ENCODE data around the gene TEX48. TPM values are rescaled to one million over a fixed set of nuclear protein-coding genes. Genes with fewer than 3 reads are reported as not detected.

The TEX48 gene
- total and polyA plus RNA-seq, 10 of the 15 experiments (the other 5 are each of a cell fraction or from before 2014, with no cell fraction given) = not detected

DNA sequence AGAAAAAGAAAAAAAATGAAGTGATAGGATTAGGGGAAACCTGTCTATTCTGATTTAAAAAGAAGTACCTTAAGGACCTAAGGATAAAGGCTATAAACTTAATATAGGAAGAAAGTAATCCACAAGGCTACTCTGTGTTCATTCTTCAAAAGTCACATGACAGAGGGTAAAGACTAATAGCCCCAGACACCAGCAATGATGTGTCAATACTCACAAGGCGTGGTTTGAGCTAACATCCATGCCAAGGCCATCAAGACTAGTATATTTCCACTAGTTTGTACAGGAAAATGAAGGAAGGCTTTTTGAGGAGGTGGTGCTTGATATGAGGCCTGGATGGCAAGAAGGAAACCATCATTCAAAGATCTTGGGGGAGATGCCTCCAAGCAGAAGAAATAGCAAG lies 49.7 kb upstream of the TEX48 start (continued):
- TF ChIP-seq ZSCAN29 (IDR thresholded peaks at IDR 0.05) (no peak), EZH2 (IDR thresholded peaks at IDR 0.05; ENCODE audit: borderline replicate concordance, control insufficient read depth, low read depth, low read length) (no peak), FOXK2 (IDR thresholded peaks at IDR 0.05) (no peak), CEBPB (IDR thresholded peaks at IDR 0.05; ENCODE audit: borderline replicate concordance in 1 of 2, low read depth in 2 of 2, low read length in 2 of 2) (no peak), REST (IDR thresholded peaks at IDR 0.05; ENCODE audit: low read depth, low read length) (no peak), TCF12 (IDR thresholded peaks at IDR 0.05; ENCODE audit: low read depth, low read length) (no peak), CBFB (IDR thresholded peaks at IDR 0.05; ENCODE audit: low read depth) (no peak), MEF2B (IDR thresholded peaks at IDR 0.05; ENCODE audit: partially characterized antibody, poor library complexity, severe bottlenecking) (no peak), SMAD5 (IDR thresholded peaks at IDR 0.05; ENCODE audit: low read depth) (no peak), EGR1 (IDR thresholded peaks at IDR 0.05; ENCODE audit: borderline replicate concordance in 1 of 2, low read depth in 2 of 2, low read length in 2 of 2) (no peak), USF1 (IDR thresholded peaks at IDR 0.05; ENCODE audit: borderline replicate concordance, extremely low read length, insufficient read depth, low read depth, low read length) (no peak)
- TF ChIP-seq, protein P1, sequence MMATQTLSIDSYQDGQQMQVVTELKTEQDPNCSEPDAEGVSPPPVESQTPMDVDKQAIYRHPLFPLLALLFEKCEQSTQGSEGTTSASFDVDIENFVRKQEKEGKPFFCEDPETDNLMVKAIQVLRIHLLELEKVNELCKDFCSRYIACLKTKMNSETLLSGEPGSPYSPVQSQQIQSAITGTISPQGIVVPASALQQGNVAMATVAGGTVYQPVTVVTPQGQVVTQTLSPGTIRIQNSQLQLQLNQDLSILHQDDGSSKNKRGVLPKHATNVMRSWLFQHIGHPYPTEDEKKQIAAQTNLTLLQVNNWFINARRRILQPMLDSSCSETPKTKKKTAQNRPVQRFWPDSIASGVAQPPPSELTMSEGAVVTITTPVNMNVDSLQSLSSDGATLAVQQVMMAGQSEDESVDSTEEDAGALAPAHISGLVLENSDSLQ (IDR thresholded peaks at IDR 0.05) = no peak
- TF ChIP-seq, protein P2, sequence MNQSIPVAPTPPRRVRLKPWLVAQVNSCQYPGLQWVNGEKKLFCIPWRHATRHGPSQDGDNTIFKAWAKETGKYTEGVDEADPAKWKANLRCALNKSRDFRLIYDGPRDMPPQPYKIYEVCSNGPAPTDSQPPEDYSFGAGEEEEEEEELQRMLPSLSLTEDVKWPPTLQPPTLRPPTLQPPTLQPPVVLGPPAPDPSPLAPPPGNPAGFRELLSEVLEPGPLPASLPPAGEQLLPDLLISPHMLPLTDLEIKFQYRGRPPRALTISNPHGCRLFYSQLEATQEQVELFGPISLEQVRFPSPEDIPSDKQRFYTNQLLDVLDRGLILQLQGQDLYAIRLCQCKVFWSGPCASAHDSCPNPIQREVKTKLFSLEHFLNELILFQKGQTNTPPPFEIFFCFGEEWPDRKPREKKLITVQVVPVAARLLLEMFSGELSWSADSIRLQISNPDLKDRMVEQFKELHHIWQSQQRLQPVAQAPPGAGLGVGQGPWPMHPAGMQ (IDR thresholded peaks at IDR 0.05; ENCODE audit: borderline replicate concordance) = no peak
